GM12872 (cell line): ENCODE data around the gene NAALADL2.

ENCODE experiments used
- CTCF ChIP-seq: IDR thresholded peaks from 3 replicates; pipeline ENCODE4 v1.5.1; 2011; ENCODE audit warnings: low read depth, mild to moderate bottlenecking, low read length, moderate library complexity; ENCODE audit not compliant: insufficient read depth

The NAALADL2 gene

GRCh38 chr3:174940151-174940550 is 81.0 kb downstream of the NAALADL2 start:
- no peak for TF ChIP-seq CTCF

DNA sequence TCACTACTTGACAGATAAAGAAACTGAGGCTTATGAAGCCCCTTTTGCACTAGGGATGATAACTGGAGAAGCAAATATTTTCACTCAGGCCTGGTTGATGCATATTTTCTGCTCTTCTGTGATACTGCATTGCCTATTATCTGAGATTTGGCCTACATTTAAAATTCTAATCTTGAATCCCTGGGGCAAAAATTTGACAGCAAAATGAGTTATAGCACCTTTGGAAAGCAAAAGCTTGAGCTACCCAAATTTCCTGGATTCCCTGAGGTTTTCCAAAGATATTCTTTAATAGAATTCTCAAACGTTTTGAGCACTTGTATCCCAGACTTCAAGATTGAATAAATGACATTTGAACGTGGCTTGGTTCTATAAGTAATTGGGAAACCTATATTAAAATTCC is 86.1 kb downstream of the NAALADL2 start:
- TF ChIP-seq CTCF: no peak

DNA sequence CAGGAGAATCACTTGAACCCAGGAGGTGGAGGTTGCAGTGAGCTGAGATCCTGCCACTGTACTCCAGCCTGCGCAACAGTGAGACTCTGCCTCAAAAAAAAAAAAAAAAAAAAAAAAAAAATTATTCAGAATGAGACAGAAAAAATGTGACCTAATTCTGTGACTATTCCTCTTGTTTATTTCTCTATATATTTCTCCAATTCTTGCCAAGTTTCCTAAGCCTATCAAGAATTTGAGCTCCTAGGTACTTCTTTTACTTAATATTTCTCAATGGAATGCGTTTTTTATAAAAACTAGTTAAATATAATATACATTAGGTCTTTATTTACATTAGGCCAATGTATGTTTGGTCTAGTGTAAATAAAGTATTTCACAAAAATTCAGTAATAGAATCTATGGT is 86.8 kb downstream of the NAALADL2 start:
- TF ChIP-seq CTCF: no peak

DNA sequence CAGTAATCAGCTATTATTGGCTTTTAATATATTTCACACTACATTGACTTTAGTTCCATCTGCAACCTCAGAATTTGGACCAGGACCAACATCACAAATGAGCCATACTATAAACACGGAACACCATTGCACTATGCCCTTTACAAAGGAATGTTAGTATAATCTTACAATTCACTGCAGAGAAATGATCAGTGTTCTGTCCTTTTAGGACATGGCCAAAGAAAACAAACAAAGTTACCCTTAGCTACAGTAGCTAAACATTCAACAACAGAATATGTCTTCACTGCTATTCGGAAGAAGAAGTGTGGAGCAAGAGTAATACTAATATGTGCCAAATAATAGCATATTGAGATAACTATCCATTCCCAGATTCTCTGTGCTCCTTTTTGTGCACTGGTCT is 90.4 kb downstream of the NAALADL2 start:
- TF ChIP-seq CTCF: no peak

GRCh38 chr3:174951034-174951433 is 91.9 kb downstream of the NAALADL2 start:
- TF ChIP-seq CTCF: no peak

GRCh38 chr3:174951498-174952005 is 92.4 kb downstream of the NAALADL2 start:
- no peak for TF ChIP-seq CTCF

- no peak for TF ChIP-seq CTCF
These were observed 93.9 kb downstream of the NAALADL2 start for GRCh38 chr3:174953068-174953467.

DNA sequence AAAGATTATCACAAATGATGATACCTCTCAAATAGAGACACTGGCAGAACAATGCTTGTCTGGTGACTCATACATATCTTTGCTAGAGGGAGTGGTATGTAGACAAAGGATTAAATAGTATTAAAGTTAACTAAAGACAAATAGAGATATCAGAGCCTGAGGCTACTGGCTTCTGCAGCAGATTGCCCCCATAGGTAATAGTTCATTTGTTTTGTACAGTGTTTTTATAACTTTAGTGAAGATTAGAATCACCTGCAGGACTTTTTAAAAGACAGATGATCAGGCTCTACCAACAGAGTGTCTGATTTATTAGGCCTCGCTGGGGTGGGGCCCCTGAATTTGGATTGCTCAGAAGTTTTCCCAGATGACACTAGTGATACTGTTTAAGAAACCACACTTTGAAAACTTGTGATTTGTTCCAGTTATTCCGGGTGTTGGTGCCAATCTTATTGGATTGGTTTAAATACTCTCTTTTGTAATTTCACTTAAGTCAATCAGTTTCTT is 96.4 kb downstream of the NAALADL2 start:
- TF ChIP-seq CTCF: no peak
